Naive B cell (primary cell): ENCODE measurements around the gene ZEB2. TPM values are rescaled to one million over a fixed set of nuclear protein-coding genes. Genes with fewer than 3 reads are reported as not detected.

Experiments used
- ATAC-seq, 2 donors: fragments of 150-1000 bp; cut with Tn5 transposase; 2 replicates each; pipeline ENCODE4 v1.10.0; 2021; ENCODE audit warnings: low read depth in 2 of 2, mild to moderate bottlenecking in 2 of 2, moderate library complexity in 2 of 2
- DNase-seq: peaks from one replicate; pipeline ENCODE4 v3.0.0; 2022
- H3K27ac Mint-ChIP-seq, 6 donors: one replicate each; pipeline ENCODE4 v1.8.0; 2020 to 2022; ENCODE audit warnings: mild to moderate bottlenecking in 6 of 6, mixed read lengths in 6 of 6, moderate library complexity in 5 of 6, inconsistent platforms in 2 of 6
- H3K27me3 Mint-ChIP-seq, 3 donors: one replicate each; pipeline ENCODE4 v1.8.0; 2021 to 2022; ENCODE audit warnings: mixed read lengths in 3 of 3, mild to moderate bottlenecking in 1 of 3
- H3K36me3 Mint-ChIP-seq, 2 donors: one replicate each; pipeline ENCODE4 v1.8.0; 2020 to 2022; ENCODE audit warnings: mixed read lengths in 2 of 2, inconsistent platforms in 1 of 2, mild to moderate bottlenecking in 1 of 2
- H3K4me1 Mint-ChIP-seq, 3 donors: one replicate each; pipeline ENCODE4 v1.8.0; 2020 to 2022; ENCODE audit warnings: mixed read lengths in 3 of 3, inconsistent platforms in 1 of 3, mild to moderate bottlenecking in 1 of 3, moderate library complexity in 1 of 3
- H3K4me3 Mint-ChIP-seq, 8 donors: one replicate each; pipeline ENCODE4 v1.8.0; 2020 to 2022; ENCODE audit warnings: mild to moderate bottlenecking in 8 of 8, mixed read lengths in 8 of 8, moderate library complexity in 8 of 8, inconsistent platforms in 2 of 8
- H3K9me3 Mint-ChIP-seq, 7 donors: one replicate each; pipeline ENCODE4 v1.8.0; 2020 to 2022; ENCODE audit warnings: mixed read lengths in 7 of 7, mild to moderate bottlenecking in 5 of 7, inconsistent platforms in 2 of 7, moderate library complexity in 1 of 7
- polyA plus RNA-seq, 6 donors: library from polyadenylated mRNA; unstranded; fragments of 300-500 nt; fragmentation: Illumina TruSeq; gene quantifications; one replicate each; pipeline ENCODE4 v1.2.3, GENCODE V29; 2021; ENCODE audit warnings: low read depth in 6 of 6

ZEB2 gene
- polyA plus RNA-seq, 6 donors from 2014 or later: 62.2 to 96.5 (median 73.1) TPM

- no peak overlapping the region for H3K4me3 Mint-ChIP-seq
- no peaks in the 10 kb centered on the region for H3K27me3 Mint-ChIP-seq
Observed at GRCh38 chr2:144424559-144425240, 95.2 kb downstream of the ZEB2 start.

GRCh38 chr2:144421606-144422510 lies 98.1 kb downstream of the ZEB2 start:
- Mint-ChIP-seq H3K27me3 (no peaks in the 10 kb centered on the region), H3K4me3 (peak overlapping the region in 3 of 8 donors; percentile 0 to 63 (median 39)), H3K9me3 (no peaks in the 10 kb centered on the region), H3K27ac (peak overlapping the region in 5 of 6 donors; percentile 24 to 92 (median 58)), H3K36me3 (peaks cover 29 to 38% of the 10 kb centered on the region in 2 donors), H3K4me1 (peaks cover 39 to 47% (median 47%) of the 10 kb centered on the region in 3 donors)
- DNase-seq: no peak
- peak; percentile 32 to 43 for ATAC-seq

More at GRCh38 chr2:144424559-144425240, 95.2 kb downstream of the ZEB2 start:
- peaks cover 51 to 59% (median 53%) of the 10 kb centered on the region in 3 donors for H3K4me1 Mint-ChIP-seq
- H3K9me3 Mint-ChIP-seq: no peaks in the 10 kb centered on the region
- peaks cover 30 to 36% of the 10 kb centered on the region in 2 donors for H3K36me3 Mint-ChIP-seq
- peak overlapping the region in 3 of 6 donors; percentile 41 to 57 (median 45) for H3K27ac Mint-ChIP-seq
- no peak for ATAC-seq
- no peak for DNase-seq

DNA sequence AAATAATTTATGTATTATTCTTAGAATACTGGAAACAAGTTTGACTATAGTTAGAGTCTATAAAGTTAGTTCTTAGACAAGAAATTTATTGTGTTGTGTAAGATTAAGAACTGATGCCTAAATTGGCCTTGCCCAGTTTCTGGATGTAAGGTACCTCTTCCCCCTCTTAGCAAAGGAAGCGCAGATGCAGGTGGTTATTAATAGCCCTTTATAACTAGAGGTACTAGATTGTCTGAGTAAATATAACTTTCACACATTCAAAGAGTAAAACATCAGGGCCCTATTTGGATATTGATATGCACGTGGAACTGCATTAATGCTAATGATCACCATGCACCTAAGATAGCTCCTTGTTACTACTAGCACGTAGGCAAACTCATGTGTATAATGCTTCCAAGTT lies 100.7 kb downstream of the ZEB2 start:
- H3K4me1 Mint-ChIP-seq: peaks cover 31 to 40% (median 34%) of the 10 kb centered on the region in 3 donors
- no peaks in the 10 kb centered on the region for H3K27me3 Mint-ChIP-seq
- peak overlapping the region in 1 of 6 donors; percentile 10 for H3K27ac Mint-ChIP-seq
- H3K9me3 Mint-ChIP-seq: no peaks in the 10 kb centered on the region
- no peak overlapping the region for H3K4me3 Mint-ChIP-seq
- DNase-seq (no peak), ATAC-seq (no peak)
- peaks cover 29 to 46% of the 10 kb centered on the region in 2 donors for H3K36me3 Mint-ChIP-seq

- H3K36me3 Mint-ChIP-seq: peaks cover 11 to 20% of the 10 kb centered on the region in 2 donors
- H3K27ac Mint-ChIP-seq: peak overlapping the region in 4 of 6 donors; percentile 25 to 72 (median 48)
- ATAC-seq: no peak
- H3K4me3 Mint-ChIP-seq: no peak overlapping the region
- peaks cover 5 to 16% (median 15%) of the 10 kb centered on the region in 3 donors for H3K4me1 Mint-ChIP-seq
- H3K27me3 Mint-ChIP-seq: no peaks in the 10 kb centered on the region
- H3K9me3 Mint-ChIP-seq: no peaks in the 10 kb centered on the region
- no peak for DNase-seq
Observed at GRCh38 chr2:144415386-144415785, 104.5 kb downstream of the ZEB2 start.

DNA sequence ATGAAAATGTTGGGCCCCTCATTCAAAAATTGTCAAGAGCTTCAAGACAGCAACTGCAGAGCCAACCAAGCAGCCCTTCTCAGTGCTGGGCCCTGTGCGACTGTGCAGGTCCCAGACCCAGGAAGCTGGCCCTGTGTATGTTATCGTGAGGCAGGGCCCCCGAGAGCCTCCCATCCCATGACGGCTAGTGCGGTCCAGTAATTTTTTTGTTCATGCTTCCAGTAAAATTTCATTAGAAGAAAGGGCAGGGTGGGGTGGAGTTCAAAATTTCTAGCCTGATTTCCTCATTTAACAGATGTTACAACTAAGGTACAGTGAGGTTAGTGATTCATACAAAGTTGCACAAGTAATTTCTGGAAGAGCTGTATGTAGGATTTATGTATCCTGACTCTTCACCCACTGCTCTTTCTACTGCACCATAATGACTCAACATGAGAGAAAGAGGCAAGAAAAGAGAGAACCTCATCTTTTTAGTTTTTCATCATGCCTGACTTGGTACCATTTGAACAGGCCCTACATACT lies 105.5 kb downstream of the ZEB2 start:
- no peak for ATAC-seq
- DNase-seq: no peak
- no peak overlapping the region for H3K4me3 Mint-ChIP-seq
- peaks cover 10 to 17% of the 10 kb centered on the region in 2 donors for H3K36me3 Mint-ChIP-seq
- peak overlapping the region in 1 of 6 donors; percentile 18 for H3K27ac Mint-ChIP-seq
- no peaks in the 10 kb centered on the region for H3K27me3 Mint-ChIP-seq
- H3K9me3 Mint-ChIP-seq: no peaks in the 10 kb centered on the region
- peaks cover 5 to 15% (median 14%) of the 10 kb centered on the region in 3 donors for H3K4me1 Mint-ChIP-seq

DNA sequence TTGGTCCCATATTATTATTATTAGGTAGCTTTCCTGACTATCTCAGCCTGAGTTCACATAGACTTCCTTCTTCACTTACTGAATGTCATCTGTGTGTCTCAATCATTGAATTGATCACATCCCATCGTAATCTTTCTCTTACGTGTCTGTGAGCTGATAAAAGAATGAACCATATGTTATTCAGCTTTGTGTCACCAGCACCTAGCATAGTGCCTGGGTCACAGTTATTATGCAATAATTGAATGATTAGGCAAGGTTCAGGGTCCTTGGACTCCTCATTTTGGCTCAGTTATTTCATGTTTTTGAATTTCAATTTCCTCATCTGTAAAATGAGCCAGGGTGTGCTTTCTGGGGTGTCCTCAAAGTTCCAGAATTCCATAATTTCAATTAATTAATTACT lies 107.2 kb downstream of the ZEB2 start:
- H3K4me1 Mint-ChIP-seq: peaks cover 9 to 20% (median 14%) of the 10 kb centered on the region in 3 donors
- no peaks in the 10 kb centered on the region for H3K27me3 Mint-ChIP-seq
- H3K27ac Mint-ChIP-seq: no peak overlapping the region
- no peak for ATAC-seq
- no peak for DNase-seq
- no peak overlapping the region for H3K4me3 Mint-ChIP-seq
- no peaks in the 10 kb centered on the region for H3K9me3 Mint-ChIP-seq
- peaks cover 15 to 16% of the 10 kb centered on the region in 2 donors for H3K36me3 Mint-ChIP-seq

- H3K27ac Mint-ChIP-seq: no peak overlapping the region
- DNase-seq: no peak
Observed at GRCh38 chr2:144411473-144411872, 108.4 kb downstream of the ZEB2 start.

DNA sequence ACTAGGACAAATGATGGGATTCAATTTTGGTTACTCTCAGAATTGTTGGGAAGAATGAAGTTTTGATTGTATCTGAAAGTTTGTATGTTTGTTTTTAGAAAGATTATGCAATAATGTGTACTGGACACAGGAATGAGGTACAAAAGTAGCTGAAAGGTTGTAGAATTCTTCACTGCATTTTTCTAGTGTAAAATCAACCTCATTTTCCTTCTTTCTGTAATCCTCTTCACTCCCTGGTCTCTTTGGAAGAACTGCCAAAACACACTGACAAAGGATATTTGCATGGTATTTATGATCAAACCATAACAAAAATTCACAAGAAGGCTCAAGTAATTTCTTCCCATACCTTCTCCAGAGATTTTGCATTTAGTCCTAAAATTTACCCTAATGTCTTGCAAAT lies 110.7 kb downstream of the ZEB2 start:
- H3K27ac Mint-ChIP-seq: no peak overlapping the region
- no peaks in the 10 kb centered on the region for H3K27me3 Mint-ChIP-seq
- H3K36me3 Mint-ChIP-seq: peaks cover 7 to 13% of the 10 kb centered on the region in 2 donors
- DNase-seq: no peak
- H3K4me3 Mint-ChIP-seq: no peak overlapping the region
- ATAC-seq: no peak
- no peaks in the 10 kb centered on the region for H3K9me3 Mint-ChIP-seq
- peaks cover 18 to 25% (median 20%) of the 10 kb centered on the region in 3 donors for H3K4me1 Mint-ChIP-seq

More at GRCh38 chr2:144411473-144411872, 108.4 kb downstream of the ZEB2 start:
- H3K4me1 Mint-ChIP-seq: peaks cover 14 to 22% (median 18%) of the 10 kb centered on the region in 3 donors
- no peak for ATAC-seq
- H3K27me3 Mint-ChIP-seq: no peaks in the 10 kb centered on the region
- H3K4me3 Mint-ChIP-seq: no peak overlapping the region
- H3K9me3 Mint-ChIP-seq: no peaks in the 10 kb centered on the region
- peaks cover 7 to 9% of the 10 kb centered on the region in 2 donors for H3K36me3 Mint-ChIP-seq

DNA sequence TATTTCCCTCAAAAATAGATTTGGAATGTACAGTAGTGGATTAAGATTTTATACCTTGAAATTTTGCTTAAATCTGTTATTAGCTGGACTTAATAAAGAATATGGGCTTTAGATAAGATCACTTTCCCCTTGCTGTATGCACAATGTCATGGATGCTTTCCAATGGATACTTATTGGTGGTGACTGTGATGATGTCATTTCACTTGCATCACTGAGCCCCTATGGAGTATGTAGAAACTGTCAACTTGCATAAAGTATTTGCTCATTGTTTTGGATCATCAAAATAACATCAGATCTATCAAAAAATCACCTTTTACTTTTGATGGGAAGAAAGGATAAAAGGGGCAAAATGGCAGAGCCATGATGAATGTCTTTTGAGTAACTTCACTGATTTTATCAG lies 112.7 kb downstream of the ZEB2 start:
- no peaks in the 10 kb centered on the region for H3K9me3 Mint-ChIP-seq
- no peak overlapping the region for H3K4me3 Mint-ChIP-seq
- H3K4me1 Mint-ChIP-seq: peaks cover 15 to 23% (median 20%) of the 10 kb centered on the region in 3 donors
- H3K36me3 Mint-ChIP-seq: peaks cover 15 to 23% of the 10 kb centered on the region in 2 donors
- no peaks in the 10 kb centered on the region for H3K27me3 Mint-ChIP-seq
- no peak for ATAC-seq
- DNase-seq: no peak
- H3K27ac Mint-ChIP-seq: no peak overlapping the region

DNA sequence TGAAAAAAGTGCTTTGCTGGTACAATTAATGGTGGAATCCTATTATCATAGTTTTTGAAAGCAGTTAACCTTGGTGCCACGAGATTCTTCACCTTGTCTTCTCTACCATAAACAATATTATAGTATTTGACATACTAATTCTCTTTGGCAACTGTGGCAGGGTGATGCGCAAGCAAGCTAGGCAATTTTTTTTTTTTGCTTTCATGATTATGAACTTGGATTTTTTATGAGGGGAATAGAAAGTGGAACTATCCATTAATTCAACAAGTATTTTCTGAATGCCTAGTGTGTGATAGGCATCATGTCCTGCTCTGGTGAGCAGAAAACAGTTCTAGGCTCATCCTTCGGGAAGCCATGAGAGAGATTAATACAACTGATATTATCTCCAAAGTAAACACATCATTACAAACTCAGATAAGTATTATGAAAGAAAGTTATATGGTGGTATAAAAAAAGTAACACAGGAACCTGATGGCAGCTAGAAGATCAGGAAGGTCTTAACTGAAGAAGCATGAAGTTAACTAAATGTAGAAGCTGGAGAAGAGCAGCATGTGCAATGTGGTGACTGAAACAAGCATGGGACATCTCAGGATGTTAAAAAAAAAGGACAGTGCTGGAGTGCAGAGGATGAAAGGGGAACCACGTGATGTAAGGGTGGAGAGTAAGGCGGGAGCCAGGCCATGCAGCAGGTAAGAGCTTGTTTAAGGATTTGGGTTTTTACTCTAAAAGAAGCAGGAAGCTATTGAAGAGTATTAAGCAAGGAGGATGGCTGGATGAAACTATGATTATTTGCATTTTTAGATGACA lies 113.7 kb downstream of the ZEB2 start:
- Mint-ChIP-seq H3K36me3 (peaks cover 22 to 32% of the 10 kb centered on the region in 2 donors), H3K4me3 (peak overlapping the region in 1 of 8 donors; percentile 27), H3K27ac (peak overlapping the region in 5 of 6 donors; percentile 3 to 79 (median 11)), H3K4me1 (peaks cover 18 to 23% (median 20%) of the 10 kb centered on the region in 3 donors), H3K27me3 (no peaks in the 10 kb centered on the region), H3K9me3 (no peaks in the 10 kb centered on the region)
- DNase-seq (no peak), ATAC-seq (no peak)

- H3K27ac Mint-ChIP-seq: no peak overlapping the region
- no peak for DNase-seq
- no peaks in the 10 kb centered on the region for H3K9me3 Mint-ChIP-seq
- H3K27me3 Mint-ChIP-seq: no peaks in the 10 kb centered on the region
- H3K4me1 Mint-ChIP-seq: peaks cover 18 to 23% (median 20%) of the 10 kb centered on the region in 3 donors
- H3K36me3 Mint-ChIP-seq: peaks cover 23 to 32% of the 10 kb centered on the region in 2 donors
- H3K4me3 Mint-ChIP-seq: no peak overlapping the region
- no peak for ATAC-seq
Observed at GRCh38 chr2:144405321-144405720, 114.6 kb downstream of the ZEB2 start.

GRCh38 chr2:144404586-144405314 lies 115.2 kb downstream of the ZEB2 start:
- Mint-ChIP-seq H3K4me3 (no peak overlapping the region), H3K36me3 (peaks cover 29 to 32% of the 10 kb centered on the region in 2 donors), H3K27ac (no peak overlapping the region), H3K4me1 (peaks cover 18 to 23% (median 20%) of the 10 kb centered on the region in 3 donors), H3K9me3 (no peaks in the 10 kb centered on the region), H3K27me3 (no peaks in the 10 kb centered on the region)
- ATAC-seq (no peak), DNase-seq (no peak)
